Measurements from ENCODE around the gene FAM222B.
"Not testable (repeated sequence)": the region's sequence is repeated elsewhere in the genome, so short reads cannot be mapped to it uniquely, and the experiment has no call there.

FAM222B gene

DNA sequence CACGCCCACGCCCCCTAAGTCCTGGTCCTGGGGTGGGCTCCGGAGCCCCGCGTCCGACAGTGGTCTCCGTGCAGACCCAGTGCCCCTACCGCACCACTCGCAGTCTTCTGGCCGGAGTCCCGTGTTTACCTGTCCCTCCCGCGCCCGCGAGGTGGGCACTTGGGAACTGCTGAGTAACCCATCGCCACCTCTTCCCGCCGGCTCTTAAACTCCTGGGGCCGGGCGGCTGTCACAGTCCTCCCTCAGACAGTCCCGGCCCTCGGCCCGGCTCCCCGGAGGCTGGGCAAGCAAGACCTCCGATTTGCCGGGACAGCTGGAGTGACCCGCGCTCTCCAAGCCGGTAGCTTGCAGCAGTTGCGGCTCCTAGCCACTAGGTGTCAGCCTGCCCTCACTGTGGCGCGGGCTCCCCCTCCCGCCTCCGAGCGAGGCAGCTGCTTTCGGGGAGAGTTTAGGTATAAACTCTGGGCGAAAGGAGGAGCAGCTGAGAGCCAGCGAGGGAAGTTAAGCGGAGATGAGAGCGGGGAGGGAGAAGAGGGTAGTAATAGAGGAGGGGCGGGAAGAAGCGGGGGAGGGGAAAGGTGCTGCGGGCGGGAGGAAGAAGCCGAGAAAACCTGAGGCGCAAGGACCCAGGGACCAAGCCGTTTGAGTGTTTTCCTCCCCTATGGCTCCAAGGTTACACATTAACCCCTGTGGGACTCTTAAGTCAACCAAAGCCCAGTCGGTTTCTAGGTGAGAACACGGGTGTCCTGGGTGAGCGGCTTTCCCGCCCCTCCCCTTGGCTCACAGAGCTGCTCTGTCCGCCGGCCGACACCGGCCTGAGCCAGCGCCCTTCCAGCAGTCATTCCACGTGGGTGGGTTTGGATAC, 115.7 kb downstream of the FAM222B start:
- DNase-seq (ENCODE audit: low spot score), result peak; percentile 87

DNA sequence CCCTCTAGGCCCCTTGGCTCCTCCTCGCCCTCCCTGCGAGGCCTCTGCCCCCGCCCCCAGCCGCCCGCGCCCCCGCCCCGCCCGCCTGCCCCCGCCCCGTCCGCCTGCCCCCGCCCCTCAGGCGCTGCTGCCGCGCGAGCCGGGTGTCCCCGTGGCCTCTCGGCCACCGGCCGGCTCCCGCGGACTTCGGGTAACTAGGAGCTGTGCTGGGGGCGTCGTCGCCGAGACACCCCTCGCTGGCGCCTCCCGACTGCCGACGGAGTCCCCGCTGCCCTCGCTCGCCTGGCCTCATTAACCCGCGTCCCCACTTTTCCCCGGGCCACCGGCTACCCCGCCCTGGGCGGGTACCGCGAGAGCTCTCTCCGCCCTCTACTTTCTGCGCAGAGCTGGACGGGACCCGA, 116.4 kb downstream of the FAM222B start, which contains the start of gene TLCD1:
Gene TLCD1, minus strand, starts transcription at position 8 of the 401 bp plus-strand sequence. CDS start 136 bp downstream, outside the sequence.
- peak; percentile 84 for DNase-seq (ENCODE audit: low spot score)

DNA sequence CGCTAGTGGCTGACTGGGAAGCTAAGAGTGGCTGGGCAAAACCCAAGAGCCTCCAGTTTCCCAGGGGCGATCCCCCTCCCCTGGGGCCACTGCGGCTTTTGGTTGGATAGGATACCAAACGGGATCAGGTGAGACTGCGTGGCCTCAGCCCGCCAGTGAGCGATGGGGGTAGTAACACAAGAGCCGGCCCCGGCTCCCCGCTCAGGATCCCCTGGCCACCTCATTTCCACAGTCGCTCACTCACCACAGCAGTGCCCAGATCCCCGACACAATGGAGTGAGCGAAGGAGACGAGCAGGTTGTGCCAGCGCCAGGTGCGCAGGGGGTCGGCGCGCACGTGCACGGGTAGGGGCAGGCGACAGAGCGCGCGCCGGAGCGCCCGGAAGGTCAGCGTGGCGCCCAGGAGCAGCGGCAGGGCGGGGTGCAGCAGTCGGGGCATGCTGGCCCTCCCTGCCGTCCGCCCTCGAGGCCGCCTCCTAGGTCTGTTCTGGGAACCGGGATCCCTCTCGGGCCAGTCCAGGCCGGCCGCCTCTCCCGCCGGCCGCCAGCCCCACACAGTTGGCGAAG, 116.8 kb downstream of the FAM222B start:
- peak; percentile 38 for DNase-seq (ENCODE audit: low spot score)

DNA sequence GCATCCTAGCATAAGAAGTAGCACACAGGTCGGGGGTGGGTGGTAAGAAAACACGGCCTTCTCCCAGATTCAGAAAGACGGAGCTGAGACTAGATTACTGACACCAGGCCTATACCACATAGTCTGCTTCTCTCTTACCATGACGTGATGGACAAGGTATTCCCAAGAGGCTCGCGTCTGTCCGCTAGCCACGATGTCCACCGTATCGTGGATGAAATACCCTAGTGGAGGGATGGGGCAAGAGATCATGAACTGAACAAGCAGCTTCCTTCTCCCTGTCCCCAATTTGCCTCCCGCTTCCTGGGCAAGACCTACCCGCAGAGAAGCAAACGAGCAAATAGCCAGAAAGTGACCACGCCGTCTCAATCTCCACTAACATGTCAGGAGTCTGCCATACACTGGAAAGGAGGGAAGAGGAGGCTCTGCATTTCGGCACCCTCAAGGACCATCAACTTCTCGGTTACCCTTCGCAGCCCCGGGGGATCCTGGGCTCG, 117.4 kb downstream of the FAM222B start:
- no peak for DNase-seq (ENCODE audit: low spot score)

DNA sequence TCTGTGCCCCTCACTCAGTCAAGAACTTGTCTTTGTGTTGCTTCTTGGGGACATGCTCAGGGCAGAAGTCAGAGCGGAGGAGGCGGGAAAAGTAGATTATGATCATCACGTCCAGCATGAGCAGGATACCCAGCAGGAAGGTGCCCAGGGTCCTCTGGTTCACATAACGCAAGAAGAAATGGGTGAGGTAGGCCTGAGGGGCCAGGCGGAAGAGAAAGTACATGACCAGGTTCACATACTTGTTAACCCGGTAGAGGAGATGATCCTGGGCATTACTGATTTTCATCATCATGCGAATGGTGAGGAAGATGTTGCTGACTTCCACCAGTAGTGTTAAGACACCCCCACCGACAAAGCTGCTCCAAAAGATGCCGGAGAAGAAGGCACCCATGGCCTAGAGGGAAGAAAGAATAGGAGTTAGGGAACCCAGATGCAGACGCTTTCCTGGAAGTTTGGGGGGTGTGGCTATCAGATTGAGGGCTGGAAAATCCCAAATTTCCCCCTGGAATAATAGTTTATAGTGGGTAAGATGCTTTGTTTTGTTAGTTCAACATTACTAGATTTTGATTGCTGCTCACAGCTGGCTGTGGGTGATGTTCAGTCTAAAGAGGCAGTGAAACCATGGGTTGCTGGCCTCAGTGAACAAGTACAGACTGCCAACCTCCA, 118.0 kb downstream of the FAM222B start:
- peak; percentile 57 for DNase-seq (ENCODE audit: low spot score)

DNA sequence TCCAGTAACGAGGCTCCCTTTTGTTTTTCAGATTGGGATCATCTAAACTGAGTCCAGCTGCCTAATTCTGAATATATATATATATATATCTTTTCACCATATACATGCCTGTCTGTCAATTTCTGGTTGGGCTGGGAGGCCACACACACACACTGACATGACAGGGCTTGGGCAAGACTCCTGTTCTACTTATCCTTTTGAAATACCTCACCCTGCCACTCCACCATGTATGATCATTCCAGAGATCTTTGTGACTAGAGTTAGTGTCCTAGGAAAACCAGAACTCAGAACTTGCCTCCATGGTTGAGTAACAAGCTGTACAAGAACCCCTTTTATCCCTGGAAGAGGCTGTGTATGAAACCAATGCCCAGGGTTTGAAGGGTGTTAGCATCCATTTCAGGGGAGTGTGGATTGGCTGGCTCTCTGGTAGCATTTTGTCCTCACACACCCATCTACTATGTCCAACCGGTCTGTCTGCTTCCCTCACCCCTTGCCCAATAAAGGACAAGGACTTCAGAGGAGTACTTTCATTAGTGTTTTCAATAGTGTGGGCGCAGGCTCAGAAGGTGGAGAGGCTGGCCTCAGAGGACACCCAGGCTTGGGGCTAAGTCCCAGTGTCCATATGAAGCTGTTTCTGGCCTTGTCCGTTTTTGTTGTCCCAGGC, 118.6 kb downstream of the FAM222B start:
- not testable (repeated sequence) for DNase-seq (ENCODE audit: low spot score)

DNA sequence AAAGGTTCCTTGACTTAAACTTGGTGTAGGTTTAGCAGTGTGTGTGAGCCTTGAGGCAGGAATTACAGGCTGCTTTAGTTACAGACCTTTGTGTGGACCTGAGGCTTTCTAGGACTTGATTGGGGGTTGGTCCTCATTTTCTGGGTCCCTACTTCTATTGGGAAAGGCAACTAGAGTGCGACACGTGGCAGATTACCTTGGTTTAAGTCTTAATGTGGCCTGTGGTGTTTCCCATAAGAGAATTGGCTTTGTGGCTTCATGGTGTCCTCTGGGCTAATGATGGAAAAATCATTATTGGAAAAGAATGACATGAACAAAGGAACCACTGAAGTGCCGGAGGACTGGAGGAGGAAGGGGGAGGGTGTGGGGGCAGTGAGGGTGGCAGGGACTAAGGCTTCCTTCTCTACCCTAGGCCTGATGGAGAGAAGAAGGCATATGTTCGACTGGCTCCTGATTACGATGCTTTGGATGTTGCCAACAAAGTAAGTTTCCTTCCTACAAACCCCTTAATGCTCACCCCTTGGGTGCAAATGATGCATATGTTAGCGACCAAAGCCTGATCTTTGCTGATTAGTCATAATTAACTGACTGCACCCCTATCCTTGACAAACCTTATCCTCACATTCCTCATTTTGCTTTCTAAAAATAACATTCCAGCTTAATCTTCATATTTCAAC, 119.3 kb downstream of the FAM222B start:
- DNase-seq (ENCODE audit: low spot score), result no peak

DNA sequence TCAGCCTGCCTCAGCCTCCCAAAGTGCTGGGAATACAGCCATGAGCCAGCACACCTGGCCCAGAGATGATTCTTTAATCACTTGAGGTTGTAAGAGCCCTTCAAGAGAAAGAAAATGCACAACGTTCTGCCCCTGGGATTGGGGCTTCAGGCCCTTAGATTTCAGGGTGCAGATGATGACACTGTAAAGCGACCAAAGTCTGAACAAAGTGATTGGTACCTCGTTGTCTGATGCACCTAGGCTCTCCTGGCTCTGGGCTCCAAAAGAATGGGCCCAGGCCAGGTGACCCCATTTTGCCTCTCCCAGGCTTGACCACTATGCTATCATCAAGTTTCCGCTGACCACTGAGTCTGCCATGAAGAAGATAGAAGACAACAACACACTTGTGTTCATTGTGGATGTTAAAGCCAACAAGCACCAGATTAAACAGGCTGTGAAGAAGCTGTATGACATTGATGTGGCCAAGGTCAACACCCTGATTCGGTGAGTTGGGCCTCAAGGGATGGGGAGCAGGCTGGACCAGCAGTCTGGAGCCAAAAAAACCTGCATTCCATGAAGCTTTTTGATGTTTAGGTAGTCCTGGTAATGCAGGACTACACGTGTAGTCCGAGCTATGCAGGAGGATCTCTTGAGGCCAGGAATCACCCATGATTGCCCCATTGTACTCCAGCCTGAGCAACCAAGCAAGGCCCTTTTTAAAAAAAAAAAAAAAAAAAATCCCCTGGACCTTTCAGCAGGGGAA, 120.0 kb downstream of the FAM222B start:
- no peak for DNase-seq (ENCODE audit: low spot score)

DNA sequence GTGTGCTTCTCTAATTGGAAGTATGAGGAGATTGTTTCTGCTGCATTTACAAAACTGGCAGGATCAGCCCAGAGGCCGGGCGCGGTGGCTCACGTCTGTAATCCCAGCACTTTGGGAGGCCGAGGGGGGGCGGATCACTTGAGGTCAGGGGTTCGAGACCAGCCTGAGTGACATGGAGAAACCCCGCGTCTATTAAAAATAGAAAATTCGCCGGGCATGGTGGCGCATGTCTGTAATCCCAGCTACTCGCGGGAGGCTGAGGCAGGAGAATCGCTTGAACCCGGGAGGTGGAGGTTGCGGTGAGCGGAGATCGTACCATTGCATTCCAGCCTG, 121.6 kb downstream of the FAM222B start:
- not testable (repeated sequence) for DNase-seq (ENCODE audit: low spot score)

DNA sequence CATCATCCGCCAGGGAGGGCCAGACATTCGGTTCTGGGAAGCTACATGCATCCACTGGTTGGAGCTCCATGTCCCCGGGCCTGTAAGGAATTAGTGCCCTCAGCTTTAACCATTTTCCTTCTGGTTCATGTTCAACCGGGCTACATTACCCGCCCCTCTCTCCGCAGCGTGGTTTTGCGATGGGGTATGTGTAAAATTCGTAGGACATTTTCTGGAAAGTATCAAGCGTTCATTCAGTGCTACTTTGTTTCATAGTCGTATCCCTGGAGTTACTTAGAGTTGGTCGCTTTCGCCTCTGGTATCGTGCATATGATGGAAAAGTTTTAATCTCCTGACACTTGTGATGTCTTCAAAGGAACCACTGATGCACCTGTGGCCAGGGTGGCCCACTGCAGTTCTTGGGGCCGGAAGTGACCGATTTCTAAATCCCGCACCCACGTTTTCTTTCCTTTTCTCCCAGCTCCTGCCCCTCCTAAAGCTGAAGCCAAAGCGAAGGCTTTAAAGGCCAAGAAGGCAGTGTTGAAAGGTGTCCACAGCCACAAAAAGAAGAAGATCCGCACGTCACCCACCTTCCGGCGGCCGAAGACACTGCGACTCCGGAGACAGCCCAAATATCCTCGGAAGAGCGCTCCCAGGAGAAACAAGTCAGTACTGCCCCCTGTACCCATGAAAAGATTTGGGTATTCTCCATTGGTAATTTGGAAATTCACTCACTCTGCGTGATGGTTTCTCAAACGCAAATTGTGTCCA, 122.2 kb downstream of the FAM222B start:
- DNase-seq (ENCODE audit: low spot score), result no peak

DNA sequence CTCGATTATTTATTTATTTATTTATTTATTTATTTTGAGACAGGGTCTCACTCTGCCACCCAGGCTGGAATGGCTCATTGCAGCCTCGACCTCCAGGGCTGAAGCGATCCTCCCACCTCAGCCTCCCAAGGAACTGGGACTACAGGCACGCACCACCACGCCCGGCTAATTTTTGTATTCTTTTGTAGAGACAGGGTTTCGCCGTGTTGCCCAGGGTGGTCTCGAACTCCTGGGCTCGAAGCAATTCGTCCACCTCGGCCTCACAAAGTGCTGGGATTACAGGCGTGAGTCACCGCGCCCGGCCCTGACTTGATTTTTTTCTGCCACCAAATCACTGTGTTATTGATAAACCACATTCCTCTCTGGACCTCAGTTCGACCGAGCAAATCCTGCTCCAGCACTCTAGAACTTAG, 123.6 kb downstream of the FAM222B start:
- DNase-seq (ENCODE audit: low spot score), result no peak

DNA sequence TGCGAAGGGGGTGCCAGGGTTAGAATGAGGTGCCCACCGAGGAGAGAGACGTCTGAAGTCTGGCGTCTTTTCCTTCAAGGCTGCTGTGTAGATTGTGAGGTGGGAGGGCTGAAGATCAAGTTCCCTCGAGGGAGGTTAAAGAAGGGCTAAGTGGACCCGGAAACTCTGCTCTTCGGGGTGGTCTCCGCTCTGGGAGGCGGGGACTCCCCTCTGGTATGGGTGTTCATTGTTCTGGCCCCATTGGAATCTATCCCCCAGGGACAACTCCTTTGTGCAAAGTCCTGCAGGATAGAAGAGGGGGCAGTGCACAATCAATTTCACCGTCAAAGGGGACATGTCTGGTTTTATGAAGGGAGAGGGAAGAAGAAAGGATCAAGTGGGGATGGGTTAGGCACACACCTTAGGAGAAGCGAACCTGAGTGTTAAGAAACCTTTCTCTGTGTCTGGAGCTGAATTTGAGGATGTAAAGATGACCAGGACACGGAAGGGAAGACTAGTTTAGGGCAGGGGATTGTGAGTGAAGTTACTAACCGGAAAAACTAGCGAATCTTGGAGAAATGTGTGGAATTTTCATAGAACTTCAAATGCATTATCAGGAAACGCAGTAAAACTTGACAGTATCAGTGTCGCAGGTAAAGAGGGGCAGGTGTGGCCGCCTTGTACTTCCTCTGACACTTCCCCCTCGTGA, 124.1 kb downstream of the FAM222B start:
- DNase-seq (ENCODE audit: low spot score), result no peak

DNA sequence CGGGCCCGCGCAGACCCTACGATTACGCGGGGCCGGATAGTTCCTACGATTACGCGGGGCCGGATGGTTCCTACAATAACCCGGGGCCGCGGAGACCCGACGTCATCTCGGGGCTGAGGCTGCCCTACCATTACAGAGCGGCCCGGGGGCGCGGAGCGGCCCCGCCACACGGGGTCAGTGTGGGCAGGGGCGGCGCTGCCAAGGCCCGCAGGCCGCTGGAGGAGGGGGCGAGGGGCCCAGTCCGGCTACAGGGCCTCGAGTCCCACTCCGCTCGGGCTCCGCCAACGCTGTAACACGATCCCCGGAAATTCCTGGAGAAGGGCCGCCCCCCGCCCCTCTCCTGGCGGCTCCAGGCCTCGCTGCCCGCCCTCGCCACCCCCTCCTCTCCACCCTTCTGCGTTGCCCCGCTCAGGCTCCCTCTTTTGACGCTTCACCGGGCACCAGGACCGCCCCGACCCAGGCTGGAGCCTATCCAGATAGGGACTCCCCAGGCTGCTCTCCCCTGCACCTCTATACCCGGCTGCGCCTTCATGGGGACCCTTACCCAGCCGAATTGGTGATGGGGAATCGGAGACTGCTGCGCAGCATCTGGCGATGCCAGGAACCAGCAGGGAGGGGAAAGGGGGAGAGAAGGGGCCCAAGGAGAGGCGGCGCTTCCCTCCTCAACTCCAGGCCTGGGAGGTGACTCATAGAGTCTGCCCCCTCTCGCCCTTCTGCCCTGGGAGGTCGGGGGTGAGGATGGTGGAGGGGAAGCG, 124.8 kb downstream of the FAM222B start, which contains the start of gene RAB34:
Gene RAB34, minus strand, starts transcription at position 291 of the 755 bp plus-strand sequence. CDS start 602 bp downstream, outside the sequence.
- no peak for DNase-seq (ENCODE audit: low spot score)

DNA sequence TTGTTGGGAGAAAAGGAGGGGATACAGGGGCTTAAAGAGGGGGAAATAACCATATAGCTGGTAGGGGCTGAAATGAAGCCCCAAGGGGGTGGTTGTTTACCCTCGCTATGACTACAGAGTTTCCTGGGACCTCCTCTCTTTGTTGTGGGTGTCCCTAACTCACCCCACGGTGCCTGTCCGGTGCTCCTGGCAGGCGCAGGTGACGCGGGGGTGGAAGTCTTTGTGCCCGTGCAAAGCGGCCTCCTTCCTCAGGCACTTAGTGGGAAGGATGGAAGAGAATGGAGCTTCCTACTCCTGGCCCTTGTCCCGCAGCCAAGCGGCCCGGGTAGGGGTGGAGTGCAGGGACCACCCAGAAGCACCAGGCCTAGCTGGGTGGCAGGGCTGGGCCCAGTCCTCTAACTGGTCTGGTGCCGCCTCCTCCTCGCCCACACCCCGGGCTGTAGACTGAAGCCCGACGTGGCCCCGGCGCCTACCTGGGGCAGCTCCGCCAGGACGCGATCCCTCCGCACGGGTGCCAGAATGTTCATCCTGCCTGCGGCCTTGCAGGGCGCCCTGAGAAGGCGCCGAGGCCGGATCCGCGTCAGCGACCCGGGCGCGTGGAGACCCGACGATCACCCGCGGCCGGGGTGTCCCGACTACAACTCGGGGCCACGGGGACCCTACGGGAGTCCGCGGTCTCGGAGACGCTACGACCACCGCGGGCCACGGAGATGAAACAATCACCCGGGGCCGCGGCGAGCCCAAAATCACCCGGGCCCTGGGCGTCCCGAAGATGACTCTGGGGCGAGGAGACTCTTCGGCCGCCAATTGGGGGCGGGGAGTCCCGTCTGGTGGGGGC, 125.6 kb downstream of the FAM222B start:
- no peak for DNase-seq (ENCODE audit: low spot score)

DNA sequence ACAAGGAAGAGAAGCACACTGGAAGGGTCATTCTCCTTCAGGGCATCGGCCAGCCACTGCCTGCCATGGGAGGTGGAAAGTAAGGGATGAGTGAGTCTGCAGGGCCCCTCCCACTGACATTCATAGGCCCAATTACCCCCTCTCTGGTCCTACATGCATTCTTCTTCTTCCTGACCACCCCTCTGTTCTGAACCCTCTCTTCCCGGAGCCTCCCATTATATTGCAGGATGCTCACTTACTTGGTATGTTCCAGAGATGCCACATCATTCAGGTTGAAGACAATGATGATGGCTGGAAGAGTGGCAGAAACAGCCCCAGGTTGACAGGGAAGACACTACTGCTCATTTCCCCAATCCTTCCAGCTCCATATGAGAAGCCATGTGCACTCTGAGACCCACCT, 127.4 kb downstream of the FAM222B start:
- DNase-seq (ENCODE audit: low spot score), result no peak

DNA sequence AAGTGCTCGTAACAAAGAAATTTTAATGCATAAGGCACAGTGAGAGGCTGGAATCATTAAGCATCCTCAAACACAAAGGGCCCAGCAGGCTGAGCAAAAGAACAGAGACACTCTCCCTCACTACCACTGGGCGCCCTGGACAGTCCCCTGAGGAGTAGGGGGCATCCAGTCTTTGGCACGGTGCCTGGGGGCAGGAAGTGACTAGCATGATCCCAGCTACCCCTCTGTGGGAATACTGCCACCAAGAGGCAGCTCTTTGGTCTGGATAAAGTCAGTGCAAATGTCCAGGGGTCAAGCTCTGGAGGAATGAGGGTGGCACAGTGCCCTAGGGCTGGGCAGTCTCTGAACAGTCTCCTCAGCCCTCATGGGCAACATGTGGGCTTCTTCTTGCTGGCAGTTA, 128.3 kb downstream of the FAM222B start:
- DNase-seq (ENCODE audit: low spot score), result no peak

DNA sequence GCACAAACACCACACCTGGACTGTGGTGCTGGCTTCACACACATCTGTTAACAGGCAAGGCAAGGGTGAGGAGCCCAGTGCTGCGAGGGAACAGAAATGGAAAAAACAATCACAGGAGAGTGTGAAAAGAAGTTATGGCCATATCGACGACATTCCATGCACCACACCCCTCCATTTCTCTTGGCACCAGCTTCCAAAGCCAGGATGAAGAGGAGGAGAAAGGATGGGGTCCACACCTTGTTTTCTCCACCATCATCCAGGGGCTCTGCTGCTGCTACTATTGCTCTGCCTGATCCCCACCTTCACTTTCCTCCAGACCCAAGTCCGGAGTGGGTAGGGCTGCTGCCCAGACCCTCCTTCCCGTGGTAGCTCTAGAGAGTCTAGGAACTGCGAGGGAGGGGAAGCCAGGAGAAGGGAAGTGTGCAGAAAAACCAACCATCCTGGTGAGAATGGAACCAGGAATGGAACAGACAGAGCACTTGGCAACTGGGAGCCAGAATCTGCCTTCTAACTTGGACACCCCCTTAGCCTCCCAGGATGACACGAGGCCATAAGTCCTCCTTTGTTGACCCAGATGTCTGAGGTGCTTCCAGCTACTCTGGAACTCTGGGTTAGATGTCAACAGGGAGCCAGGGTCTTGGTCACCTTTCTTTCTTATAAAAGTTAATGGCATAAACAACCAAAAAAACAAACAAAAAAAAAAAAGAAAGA, 129.7 kb downstream of the FAM222B start:
- DNase-seq (ENCODE audit: low spot score), result no peak

All from germinal center (tissue), 1 donor.